GM21723 (cell line): ENCODE data around the gene SCAANT1.

Source experiments
- ATAC-seq: cut with Tn5 transposase; IDR thresholded peaks from one replicate; pipeline ENCODE4 v1.9.1; 2021; ENCODE audit warnings: mild to moderate bottlenecking, moderate library complexity; ENCODE audit not compliant: unreplicated experiment

The SCAANT1 gene

GRCh38 chr3:63905731-63906620 is 6.2 kb downstream of the SCAANT1 start:
- ATAC-seq: no peak

GRCh38 chr3:63900459-63900858 is 11.7 kb downstream of the SCAANT1 start:
- ATAC-seq: no peak

DNA sequence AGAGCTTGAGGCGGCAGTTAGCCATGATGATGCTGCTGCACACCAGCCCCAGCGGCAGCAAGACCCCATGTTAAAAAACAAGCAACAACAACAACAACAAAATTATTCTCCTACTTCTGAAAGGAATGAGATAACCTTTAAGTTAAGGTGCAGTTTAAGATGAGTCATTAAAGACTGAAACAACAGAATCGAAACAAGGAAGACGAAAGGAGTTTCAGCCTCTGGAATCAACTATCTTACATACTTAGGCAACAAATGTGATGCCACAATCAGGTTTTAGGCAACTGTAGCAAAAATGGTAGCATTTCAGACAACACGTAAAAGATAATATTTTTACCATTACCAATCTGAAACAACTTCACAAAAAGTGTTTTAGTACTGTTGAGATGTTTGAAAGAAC is 12.2 kb downstream of the SCAANT1 start:
- no peak for ATAC-seq

GRCh38 chr3:63896332-63897030 is 15.7 kb downstream of the SCAANT1 start:
- ATAC-seq: peak; percentile 77

GRCh38 chr3:63895422-63896189 is 16.6 kb downstream of the SCAANT1 start:
- no peak for ATAC-seq

GRCh38 chr3:63892773-63893352 is 19.3 kb downstream of the SCAANT1 start:
- ATAC-seq: no peak

DNA sequence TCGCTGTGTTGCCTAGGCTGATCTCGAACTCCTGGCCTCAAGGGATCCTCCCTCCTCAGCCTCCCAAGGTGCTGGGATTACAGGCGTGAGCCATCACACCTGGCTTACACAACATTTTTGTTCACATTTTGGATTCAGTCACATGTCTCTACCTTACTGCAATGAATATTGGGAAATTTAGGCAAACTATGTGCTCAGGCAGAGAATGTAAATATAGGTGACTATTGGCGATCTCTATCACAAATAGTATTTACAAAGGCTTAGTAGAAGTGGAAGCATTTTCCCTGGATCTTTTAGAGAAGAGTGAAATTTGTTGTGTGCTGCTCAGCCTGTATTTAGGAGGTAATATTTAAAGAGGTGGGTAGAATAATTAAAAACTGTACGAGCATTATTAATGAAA is 20.7 kb downstream of the SCAANT1 start:
- ATAC-seq: no peak

DNA sequence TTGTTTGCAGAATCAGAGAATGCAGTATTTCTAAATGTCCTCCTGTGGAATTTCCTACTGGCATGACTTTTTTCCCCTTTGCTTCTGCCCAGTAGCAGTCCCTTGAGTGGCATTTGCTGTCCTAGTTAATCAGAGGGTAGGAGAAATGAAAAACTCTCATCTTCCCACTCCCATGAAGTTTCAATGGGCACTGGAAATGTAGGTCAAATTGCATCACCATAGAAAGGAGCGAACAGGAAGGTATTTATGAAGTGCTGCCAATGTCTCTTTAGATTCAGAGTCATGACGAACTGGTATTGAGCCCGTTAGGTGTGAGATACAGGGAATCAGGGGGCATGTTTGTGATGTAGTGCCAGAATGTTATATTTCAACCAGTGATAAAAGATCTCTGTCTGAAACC is 25.3 kb downstream of the SCAANT1 start:
- no peak for ATAC-seq

DNA sequence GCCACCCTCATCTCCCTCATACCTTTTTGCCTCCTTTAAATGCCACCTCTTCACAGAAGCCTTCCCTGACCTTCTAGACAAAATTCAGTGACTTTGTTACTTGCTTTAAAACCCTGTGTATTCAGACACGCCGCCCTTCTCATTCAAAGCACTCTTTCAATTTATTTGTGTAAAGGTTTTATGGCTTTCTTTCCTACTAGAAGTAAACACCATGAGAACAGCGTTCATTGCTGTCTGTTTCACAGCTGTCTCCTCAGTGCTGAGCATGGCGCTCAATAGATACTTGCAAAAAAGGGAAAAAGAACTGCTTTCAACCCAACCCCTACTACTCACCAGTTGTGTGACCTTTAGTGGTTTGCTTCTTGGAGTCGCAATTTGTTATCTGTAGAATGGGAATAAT is 31.5 kb downstream of the SCAANT1 start:
- ATAC-seq: no peak

GRCh38 chr3:63878394-63879060 is 33.7 kb downstream of the SCAANT1 start:
- no peak for ATAC-seq

DNA sequence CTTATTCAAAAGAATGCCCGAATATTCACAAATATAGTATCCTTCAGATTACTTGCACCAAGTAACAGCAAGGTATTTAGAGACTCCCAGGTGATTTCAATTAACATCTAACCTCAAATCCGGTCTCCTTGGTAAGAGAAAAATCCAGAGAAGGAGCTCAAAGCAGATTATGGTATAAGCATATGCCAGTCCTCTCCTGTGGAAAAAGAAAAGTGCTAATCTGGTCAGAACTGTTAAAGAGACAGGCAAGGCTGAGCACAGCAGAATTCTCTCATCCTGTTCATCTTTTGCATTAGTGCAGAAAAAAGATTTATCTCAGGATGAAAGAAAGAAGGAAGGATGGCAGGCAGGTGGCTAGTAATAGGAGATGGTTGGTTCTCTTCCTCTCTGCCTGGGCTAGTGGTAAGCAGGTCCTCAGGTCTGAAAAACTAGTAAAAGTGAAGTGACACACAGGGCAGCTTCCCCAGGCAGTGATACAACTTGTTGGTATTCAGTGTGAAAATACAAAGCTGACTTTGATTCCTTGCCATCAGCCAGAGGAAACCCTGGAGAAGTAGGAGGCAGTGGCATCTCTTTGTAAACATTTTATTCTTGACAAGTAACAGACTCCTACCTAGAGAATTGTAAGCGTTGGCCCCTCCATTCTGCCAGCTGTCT is 34.3 kb downstream of the SCAANT1 start:
- no peak for ATAC-seq

DNA sequence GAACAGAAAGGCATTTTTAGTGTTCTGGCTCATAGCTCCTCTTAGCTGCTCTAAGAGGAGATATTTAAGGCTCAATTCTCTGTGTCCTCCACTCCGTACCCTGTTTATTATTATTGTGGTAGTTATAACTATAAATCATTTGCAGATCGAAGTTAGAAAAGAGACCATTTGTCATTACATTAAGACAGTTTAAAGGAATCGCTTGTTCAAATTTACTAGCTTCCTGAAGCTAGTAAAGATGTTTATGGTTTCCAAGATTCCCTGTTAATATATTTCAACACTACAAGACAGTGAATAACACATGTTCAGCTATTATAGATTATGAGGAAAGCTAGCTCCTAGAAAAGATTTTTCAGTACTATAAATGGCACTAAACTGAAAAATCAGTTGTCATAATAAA is 35.9 kb downstream of the SCAANT1 start:
- ATAC-seq: no peak

- ATAC-seq: no peak
Measured at GRCh38 chr3:63875510-63875909, 36.7 kb downstream of the SCAANT1 start.

DNA sequence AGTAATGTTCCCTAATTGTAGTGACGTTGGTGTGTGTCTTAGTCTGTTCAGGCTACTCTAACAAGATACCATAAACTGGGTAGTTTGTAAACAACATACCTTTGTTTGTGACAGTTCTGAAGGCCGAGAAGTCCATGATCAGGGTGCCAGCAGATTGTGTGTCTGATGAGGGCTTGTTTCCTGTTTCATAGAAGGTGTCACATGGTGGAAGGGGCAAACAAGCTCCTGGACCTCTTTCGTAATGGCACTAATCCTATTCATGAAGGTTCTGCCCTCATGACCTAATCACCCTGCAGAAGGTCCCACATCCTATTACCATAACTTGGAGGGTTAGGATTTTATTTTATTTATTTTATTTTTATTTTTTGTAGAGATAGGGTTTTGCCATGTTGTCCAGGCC is 37.4 kb downstream of the SCAANT1 start:
- ATAC-seq: no peak

DNA sequence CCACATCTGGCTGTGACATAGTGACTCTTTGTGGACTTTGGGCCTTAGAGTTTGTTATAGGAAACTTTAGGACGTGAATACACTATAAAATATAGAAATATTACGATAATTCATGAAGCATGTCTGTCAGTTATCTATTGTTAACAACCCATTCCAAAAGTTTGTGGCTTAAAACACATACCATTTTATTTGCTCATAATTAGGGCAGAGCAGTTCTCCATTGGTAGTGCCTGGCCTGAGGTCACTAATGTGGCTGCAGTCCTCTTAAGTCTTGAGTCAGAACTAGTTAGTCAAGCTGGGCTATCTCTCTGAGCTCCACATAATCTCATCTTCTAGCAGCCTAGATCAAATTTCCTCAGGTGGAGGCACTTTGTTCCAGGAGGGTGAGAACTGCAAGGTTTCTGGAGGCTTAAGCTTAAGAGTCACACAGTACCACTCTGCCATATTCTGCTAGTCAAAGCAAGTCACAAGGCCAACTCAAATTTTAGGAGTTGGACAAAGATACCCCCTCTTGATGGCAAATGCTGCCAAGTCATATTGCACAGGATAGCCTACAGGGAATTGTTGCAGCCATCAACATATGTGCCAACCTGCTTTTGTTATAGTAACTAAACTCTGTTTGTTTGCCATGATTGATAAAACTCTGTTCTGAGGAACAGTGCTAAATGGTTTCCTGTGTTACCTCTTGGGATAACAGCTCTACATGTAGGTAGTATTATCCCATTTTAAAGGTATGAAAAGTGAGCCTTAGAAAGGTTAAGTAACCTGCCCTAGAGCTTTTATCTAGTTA is 39.9 kb downstream of the SCAANT1 start:
- ATAC-seq: no peak

- ATAC-seq: no peak
Measured at GRCh38 chr3:63870615-63871005, 41.6 kb downstream of the SCAANT1 start.

DNA sequence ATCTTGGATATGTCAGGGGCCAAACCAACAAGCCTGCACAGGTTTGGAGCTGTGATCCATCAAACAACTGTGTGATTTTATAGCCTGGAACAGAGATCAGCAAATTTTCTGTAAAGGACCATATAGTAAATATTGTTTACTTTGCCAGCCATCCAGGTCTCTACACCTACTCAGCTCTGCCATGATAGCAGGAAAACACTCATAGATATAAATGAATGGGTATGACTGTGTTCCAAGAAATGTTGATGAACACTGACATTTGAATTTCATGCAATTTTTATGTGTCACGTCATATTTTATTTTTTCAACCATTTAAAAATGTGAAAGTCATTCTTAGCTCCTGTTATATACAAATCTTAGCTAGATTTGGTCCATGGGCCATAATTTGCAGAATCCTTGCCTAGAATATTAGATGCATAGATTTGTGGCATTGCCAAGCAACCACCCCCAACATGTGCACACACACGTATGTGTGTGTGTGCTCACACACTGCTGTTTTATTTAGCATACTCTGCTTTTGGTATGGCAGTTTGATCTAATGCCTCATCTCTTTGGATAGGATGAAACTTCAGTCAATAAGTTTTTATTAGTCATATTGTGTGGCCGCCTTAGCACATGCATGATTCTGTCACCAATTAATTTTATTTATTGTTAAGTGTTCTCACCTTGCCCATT is 42.1 kb downstream of the SCAANT1 start:
- ATAC-seq: no peak

- no peak for ATAC-seq
Measured at GRCh38 chr3:63867225-63867624, 45.0 kb downstream of the SCAANT1 start.

- ATAC-seq: no peak
Measured at GRCh38 chr3:63864965-63865327, 47.2 kb downstream of the SCAANT1 start.
